Esophagus squamous epithelium (tissue), 5 donors: ENCODE results near the gene CTSA. TPM values are rescaled to one million over a fixed set of nuclear protein-coding genes. Genes with fewer than 3 reads are reported as not detected.

Source experiments
- DNase-seq: peaks from one replicate; lab custom pipeline; 2025; lab: John Stamatoyannopoulos, UW
- H3K27ac ChIP-seq, 4 donors: fragments of 200-600 bp; sonication (generic); one replicate each; pipeline ENCODE4 v1.5.1; 2016 to 2019; ENCODE audit warnings: mild to moderate bottlenecking in 1 of 4
- H3K27me3 ChIP-seq, 4 donors: fragments of 200-600 bp; sonication (generic); 1 replicate in 3 of 4; 2 replicates in 1 of 4; pipeline versions ENCODE4 v1.5.1 to v1.6.0; 2017 to 2021; ENCODE audit warnings: antibody characterized with exemption in 1 of 4
- H3K36me3 ChIP-seq, 3 donors: fragments of 200-600 bp; sonication (generic); one replicate each; pipeline ENCODE4 v1.5.1; 2016 to 2019
- H3K4me1 ChIP-seq, 3 donors: fragments of 200-600 bp; sonication (generic); one replicate each; pipeline ENCODE4 v1.5.1; 2017 to 2019
- H3K4me3 ChIP-seq, 4 donors: fragments of 200-600 bp; sonication (generic); 1 replicate in 3 of 4; 2 replicates in 1 of 4; pipeline ENCODE4 v1.5.1; 2016 to 2019; ENCODE audit warnings: mild to moderate bottlenecking in 2 of 4, moderate library complexity in 1 of 4
- H3K9me3 ChIP-seq, 3 donors: fragments of 200-600 bp; sonication (generic); one replicate each; pipeline ENCODE4 v1.5.1; 2016 to 2019
- CTCF ChIP-seq, 6 experiments: fragments of 450-650 bp in 4 of 6; fragments of 200-600 bp in 2 of 6; sonication (generic) in 2 of 6; IDR thresholded peaks; one replicate each; pipeline ENCODE4 v1.5.1; 2016 to 2019; ENCODE audit warnings: antibody characterized with exemption in 6 of 6, mild to moderate bottlenecking in 4 of 6, moderate library complexity in 4 of 6
- POLR2A ChIP-seq, 4 donors: fragments of 450-650 bp; IDR thresholded peaks; one replicate each; pipeline ENCODE4 v1.6.1; 2017; ENCODE audit warnings: antibody characterized with exemption in 4 of 4, mild to moderate bottlenecking in 4 of 4, moderate library complexity in 3 of 4
- WGBS, 2 donors: methylation state at CpG; one replicate each; pipeline ENCODE4 v1.1.5; 2018; 5-methylcytosine and 5-hydroxymethylcytosine counted together
- intact Hi-C: fragments of 100-400 bp; cut with DNase I; formaldehyde crosslinking; loops from one replicate; pipeline ENCODE4 v1.15.0; 2022
- total RNA-seq, 4 donors: library from RNA; depleted of rRNA; stranded (reverse); fragments of >200 nt; gene quantifications; one replicate each; pipeline ENCODE4 v1.1.0, GENCODE V29; 2016
- donor health status: DM: yes; HTN: yes; CAD: no.

Gene CTSA
- total RNA-seq, 4 donors from 2014 or later, result 44.5 to 74.8 (median 56.8) TPM

- H3K27me3 ChIP-seq, result no peaks in the 10 kb centered on the region
- no peak overlapping the region for H3K4me3 ChIP-seq
- H3K4me1 ChIP-seq, result peaks cover 22 to 87% (median 27%) of the 10 kb centered on the region in 3 donors
- no peak for TF ChIP-seq POLR2A (IDR thresholded peaks at IDR 0.05)
- no peak for TF ChIP-seq CTCF (IDR thresholded peaks at IDR 0.05)
- WGBS, 2 donors, result no CpG with 5 or more reads among the region's 29 CpGs
- H3K9me3 ChIP-seq, result no peaks in the 10 kb centered on the region
- H3K27ac ChIP-seq, result peak overlapping the region in 3 of 4 donors; percentile 78 to 84 (median 79)
- peaks cover 65 to 100% (median 67%) of the 10 kb centered on the region in 3 donors for H3K36me3 ChIP-seq
- intact Hi-C loops, result loop anchor here (10.0 kb wide), 1 partner anchor 52 kb away; the partner anchor contains the start of genes CTSA and NEURL2
- DNase-seq, result no peak
These were observed 56.2 kb downstream of the CTSA start for GRCh38 chr20:45947110-45947866.

- TF ChIP-seq POLR2A (IDR thresholded peaks at IDR 0.05) (no peak), CTCF (IDR thresholded peaks at IDR 0.05) (no peak)
- H3K27ac ChIP-seq, result peak overlapping the region in 3 of 4 donors; percentile 11 to 84 (median 79)
- intact Hi-C loops, result loop anchor here (10.0 kb wide), 1 partner anchor 53 kb away; the partner anchor contains the start of genes CTSA and NEURL2
- H3K4me3 ChIP-seq, result no peak overlapping the region
- H3K36me3 ChIP-seq, result peaks cover 66 to 100% (median 67%) of the 10 kb centered on the region in 3 donors
- WGBS, 2 donors, result 80 to 100% methylated on average over 1 of the region's 7 CpGs
- no peak for DNase-seq
- no peaks in the 10 kb centered on the region for H3K9me3 ChIP-seq
- no peaks in the 10 kb centered on the region for H3K27me3 ChIP-seq
- peaks cover 22 to 85% (median 27%) of the 10 kb centered on the region in 3 donors for H3K4me1 ChIP-seq
These were observed 57.2 kb downstream of the CTSA start for GRCh38 chr20:45948261-45948733.

Other genes starting within 250 kb of the CTSA start
- gene WFDC11, start 221.1 kb upstream of the CTSA start, total RNA-seq, result not detected
- gene WFDC13, start 189.3 kb upstream of the CTSA start, total RNA-seq, result not detected
- not detected for gene WFDC10B, start 186.3 kb upstream of the CTSA start, total RNA-seq
- gene SPINT4, start 169.0 kb upstream of the CTSA start, total RNA-seq, result not detected
- gene WFDC3, start 99.5 kb upstream of the CTSA start, total RNA-seq, result 1 to 10 TPM in 1 of 4 donors, not detected in 3; 1.3 TPM
- 10 to 100 TPM; 13.9 to 23.1 (median 20.3) TPM for gene DNTTIP1, start 99.4 kb upstream of the CTSA start, total RNA-seq
- gene UBE2C, start 78.7 kb upstream of the CTSA start, total RNA-seq, result 10 to 100 TPM; 17.4 to 54.4 (median 31.2) TPM
- 1 to 10 TPM in 1 of 4 donors, not detected in 3; 1.1 TPM for gene TNNC2, start 64.0 kb upstream of the CTSA start, total RNA-seq
- gene SNX21, start 57.5 kb upstream of the CTSA start, total RNA-seq, result 10 to 100 TPM; 21.2 to 43.2 (median 37.4) TPM
- gene ACOT8, start 33.9 kb upstream of the CTSA start, total RNA-seq, result 10 to 100 TPM; 27.7 to 35.0 (median 31.1) TPM
- 1 to 10 TPM; 1.1 to 3.2 (median 2.5) TPM for gene ZSWIM3, start 33.7 kb upstream of the CTSA start, total RNA-seq
- 1 to 10 TPM; 6.6 to 8.8 (median 7.6) TPM for gene ZSWIM1, start 10.1 kb upstream of the CTSA start, total RNA-seq
- gene SPATA25, start 3.7 kb upstream of the CTSA start, total RNA-seq, result 1 to 10 TPM in 2 of 4 donors, not detected in 2; 1.1 to 1.3 TPM
- 1 to 10 TPM; 4.1 to 6.5 (median 5.5) TPM for gene NEURL2, start 127 bp upstream of the CTSA start, total RNA-seq
- 100 to 1,000 TPM in 2 of 4 donors, 10 to 100 TPM in 1, 1 to 10 TPM in 1; 5.9 to 248 (median 92.6) TPM for gene PLTP, start 20.8 kb downstream of the CTSA start, total RNA-seq
- gene PCIF1, start 43.3 kb downstream of the CTSA start, total RNA-seq, result 10 to 100 TPM; 10.4 to 36.8 (median 16.4) TPM
- 10 to 100 TPM; 10.5 to 22.5 (median 19.8) TPM for gene ZNF335, start 80.9 kb downstream of the CTSA start, total RNA-seq
- under 1 TPM in 3 of 4 donors, not detected in 1; 0.18 to 0.50 (median 0.38) TPM for gene MMP9, start 117.6 kb downstream of the CTSA start, total RNA-seq
- gene SLC12A5, start 137.9 kb downstream of the CTSA start, total RNA-seq, result not detected
- gene NCOA5, start 198.6 kb downstream of the CTSA start, total RNA-seq, result 10 to 100 TPM; 20.7 to 29.8 (median 22.3) TPM
- gene CD40, start 227.0 kb downstream of the CTSA start, total RNA-seq, result 10 to 100 TPM in 2 of 4 donors, 1 to 10 TPM in 2; 3.2 to 15.3 (median 10.2) TPM